GM18517 (cell line): Measurements from ENCODE around the gene FBF1.
A peak's percentile ranks its signal among the peaks of the same experiment; 100 is the strongest.

ENCODE experiments used
- ATAC-seq: cut with Tn5 transposase; IDR thresholded peaks from one replicate; pipeline ENCODE4 v1.9.1; 2021; ENCODE audit warnings: mild to moderate bottlenecking, moderate library complexity; ENCODE audit not compliant: unreplicated experiment

Gene FBF1

DNA sequence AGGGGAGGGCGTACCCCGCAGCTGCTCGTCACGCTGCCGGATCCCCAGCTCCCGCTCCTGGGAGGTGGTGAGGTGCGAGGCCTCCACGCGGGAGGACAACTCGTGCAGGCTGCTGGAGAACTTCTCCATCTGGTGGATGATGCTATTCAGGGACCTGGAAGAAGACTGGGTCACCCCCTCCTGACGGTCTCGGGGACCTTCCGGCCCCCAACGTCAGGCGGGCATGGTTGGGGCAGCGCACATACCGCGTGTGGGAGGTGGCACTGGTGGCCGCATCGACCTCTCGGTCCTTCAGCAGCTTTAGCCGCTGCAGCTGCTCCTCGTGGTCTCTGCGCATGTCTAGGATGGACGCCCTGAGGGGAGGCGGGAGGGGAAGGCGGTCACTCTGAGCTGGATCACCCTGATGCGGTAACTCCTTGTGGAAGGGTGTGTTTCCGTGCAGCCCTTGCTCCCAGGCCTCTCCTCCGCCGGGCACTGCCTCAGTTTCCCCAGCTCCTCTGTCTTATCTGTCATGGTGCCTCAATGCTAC, 22.9 kb downstream of the FBF1 start:
- ATAC-seq, result no peak

DNA sequence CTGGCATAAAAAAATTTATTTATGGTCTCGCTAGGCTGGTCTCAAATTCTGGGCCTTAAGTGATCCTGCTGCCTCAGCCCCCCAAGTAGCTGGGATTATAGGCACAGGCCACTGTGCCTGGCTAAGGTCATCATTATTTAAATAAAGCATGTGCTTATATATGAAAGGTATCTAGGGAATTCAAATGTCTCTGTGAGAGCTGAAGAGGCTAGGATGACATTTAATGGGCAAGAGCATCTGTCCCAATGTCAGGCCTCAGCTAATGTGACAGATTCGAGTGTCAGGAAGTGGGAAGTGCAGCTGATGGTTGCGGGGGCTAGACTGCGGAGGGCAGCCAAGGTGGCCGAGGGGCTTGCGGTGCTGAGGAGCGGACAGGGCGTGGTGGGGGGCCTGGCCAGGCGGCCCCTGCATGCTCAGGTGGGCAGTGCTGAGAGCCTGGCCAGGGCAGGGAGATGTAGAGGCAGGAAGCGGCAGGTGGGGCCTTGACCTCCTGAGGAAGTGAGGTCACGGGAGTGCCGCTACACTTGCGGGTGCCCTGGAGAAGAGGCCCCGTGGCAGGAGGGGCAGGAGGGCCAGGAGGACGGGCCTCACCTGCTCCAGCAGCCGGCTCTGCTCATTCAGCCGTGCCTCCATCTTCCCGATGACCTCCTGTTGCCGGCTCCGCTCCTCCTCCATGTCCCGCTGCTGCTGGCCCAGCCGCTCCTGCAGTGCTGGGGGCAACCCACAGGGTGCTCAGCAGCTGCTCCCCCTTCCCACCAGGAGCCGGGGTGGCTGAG, 23.5 kb downstream of the FBF1 start:
- ATAC-seq, result no peak

DNA sequence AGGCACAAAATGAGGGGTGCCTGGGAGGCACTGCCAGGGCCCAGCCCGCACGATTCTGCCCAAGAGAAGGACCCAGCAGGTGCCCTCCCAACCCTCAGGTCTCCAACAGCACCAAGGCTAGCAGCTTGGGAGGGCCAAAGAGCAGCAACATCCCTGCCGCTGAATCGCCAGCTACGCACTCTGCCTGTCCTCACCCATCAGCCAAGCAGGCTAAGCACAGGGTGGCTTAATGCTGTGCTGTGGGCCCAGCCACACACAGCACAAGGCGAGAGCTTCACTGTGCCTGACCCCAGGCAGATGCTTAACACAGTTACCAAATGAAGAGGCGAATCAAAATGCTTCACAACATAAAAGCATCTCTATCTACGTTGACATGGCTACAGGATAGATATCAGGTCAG, 25.6 kb downstream of the FBF1 start:
- ATAC-seq, result no peak

DNA sequence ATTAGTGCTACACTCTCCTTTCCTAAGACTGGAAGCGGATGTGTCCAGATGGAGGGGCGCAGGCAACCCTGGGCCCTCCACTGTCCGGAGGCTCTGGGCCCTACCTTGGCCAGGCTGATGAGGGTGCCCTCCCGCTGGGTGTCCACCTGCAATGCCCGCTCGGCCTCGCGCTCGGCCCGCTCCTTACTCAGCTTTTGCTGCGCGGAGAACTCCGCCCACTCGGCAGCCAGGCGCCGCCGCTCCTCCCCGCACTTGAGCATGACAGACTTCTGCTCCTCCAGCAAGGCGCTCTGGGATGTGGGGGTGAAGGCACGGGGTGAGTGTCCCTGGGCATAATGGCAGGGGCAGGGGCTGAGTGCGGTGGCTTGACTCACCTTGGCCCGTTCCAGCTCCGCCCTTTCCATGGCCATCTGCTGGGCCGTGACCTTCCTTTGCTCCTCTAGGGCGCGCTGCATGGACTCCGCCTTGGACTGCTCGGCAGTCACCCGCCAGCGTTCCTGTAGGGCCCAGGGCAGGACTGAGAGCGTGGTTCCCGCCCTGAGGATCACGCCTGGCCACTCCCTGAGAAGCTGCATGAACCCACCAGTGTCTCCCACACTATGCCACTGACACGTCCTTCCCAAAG, 26.1 kb downstream of the FBF1 start:
- ATAC-seq, result no peak

DNA sequence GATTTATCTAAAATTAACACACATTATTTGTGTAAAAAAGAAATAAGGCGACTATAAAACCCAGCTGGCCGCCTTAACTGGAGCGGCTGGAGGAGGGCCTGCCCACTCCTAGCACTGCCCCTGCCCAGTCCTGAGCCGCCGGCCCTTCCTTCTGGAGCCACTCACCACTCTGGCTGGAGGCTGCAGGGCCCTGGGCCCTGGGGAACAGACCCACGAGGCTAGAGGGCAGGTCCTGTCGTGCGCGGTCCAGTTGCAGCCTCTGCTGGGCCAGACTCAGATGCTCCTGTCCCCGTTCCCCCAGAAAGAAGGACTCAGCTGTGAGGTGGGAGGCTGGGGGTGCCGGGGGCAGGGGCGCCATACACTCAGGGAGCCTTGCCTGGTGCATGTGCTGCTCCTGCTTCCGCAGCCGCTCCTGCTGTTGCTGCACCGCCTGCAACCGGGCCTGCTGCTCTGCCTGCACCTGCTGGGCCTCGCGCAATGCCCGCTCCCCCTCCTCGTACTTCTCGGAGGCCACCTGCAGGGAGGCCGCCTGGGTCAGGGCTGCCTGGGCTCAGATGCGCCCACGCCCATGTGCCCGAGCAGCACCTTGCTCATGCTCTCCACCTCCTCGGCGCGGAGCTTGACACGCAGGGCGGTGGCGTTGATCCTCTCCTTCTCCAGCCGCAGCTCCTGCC, 27.2 kb downstream of the FBF1 start:
- ATAC-seq, result no peak

DNA sequence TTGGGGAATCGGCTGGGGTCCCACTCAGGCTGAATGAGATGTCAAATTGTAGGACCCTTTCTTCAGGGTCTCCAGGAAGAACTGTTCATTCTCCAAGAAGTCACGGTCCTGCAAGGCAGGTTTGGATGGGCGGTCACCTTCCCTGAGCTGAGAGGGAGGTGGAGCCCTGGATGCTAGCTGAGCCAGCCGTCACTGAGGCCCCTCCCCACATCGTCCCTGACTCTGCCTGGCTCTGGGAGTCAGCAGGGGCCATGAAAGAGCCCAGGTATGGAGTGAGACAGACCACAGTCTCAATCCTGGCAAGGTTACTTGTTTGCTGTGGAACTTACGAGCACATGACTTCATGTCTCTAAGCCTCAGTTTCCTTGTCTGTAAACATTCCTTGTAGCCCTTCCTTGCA, 30.1 kb downstream of the FBF1 start:
- ATAC-seq, result no peak

DNA sequence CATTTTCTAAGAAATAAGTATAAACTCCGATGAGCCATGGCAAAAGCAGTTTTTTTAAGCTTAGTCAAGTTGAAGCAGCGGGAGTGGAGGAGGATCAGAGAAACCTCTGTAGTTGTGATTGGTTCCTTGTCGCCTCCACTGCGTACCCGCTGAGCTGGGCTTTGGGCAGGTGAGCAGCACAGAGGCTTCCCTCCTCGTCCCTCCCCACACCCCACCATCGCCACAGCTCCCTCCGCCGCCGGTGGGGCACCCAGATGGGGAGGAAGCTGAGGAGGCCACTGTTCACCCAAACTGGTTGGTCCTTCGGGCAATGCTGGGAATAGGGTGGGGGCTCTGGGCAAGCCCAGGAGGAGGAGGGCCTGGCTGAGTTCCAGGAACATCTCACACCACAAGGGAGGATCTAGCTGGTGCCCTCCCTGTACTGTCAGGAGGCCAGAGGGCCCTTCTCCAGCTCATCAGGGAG, 31.0 kb downstream of the FBF1 start:
- no peak for ATAC-seq

DNA sequence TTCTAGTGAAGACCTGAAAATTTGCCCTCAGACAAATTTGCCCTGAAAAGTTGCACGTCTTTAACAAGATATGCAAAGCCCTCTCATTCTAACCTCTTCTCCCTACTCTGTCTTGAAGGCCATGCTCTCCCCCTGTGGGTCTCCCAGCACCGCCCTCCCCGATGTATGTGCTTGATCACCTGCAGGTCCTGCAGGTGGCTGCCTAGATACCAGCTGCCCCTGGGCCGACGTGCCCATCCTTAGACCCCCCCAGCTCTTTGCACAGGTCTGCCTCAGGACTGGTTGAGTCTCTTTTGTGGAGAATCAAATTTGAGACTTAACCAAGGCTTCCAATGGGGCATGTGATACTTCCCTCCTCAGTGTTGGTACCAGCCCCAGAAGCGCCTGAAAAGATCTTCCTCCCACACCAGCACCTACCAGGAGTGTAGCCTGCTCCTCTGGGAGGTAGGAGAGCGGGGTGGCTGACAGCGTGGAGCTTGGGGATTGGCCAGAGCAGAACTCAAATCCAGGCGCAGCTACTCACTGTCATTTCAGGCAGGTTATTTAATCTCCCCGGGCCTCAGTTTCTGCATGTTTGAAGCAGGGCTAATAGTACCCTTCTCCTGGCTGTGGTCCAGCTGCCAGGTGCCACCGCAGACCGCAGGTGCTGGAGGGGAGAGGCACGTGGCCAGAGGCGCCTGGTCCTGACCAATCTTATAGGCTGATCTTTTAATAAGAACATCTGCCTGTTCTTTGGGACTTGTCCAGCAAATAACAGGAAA, 31.6 kb downstream of the FBF1 start:
- ATAC-seq, result no peak

DNA sequence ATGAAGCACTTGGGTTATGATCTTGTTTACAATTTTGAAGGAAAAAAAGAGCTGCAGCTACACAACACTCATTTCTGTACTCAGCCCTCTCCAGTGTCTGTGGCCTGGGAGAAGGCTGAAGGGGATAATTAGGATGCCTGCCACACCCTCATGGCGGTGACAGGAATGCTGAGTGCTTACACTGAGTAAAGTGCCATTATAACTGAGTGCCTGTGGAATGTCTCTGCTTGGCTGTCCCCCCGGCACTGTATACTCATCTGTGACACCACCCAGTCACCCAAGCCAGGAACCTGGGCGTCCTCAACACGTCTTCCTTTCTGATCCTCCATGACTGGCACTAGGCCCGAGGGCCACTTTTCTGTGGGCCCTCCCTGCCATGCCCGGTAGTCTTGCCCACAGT, 32.6 kb downstream of the FBF1 start:
- ATAC-seq, result no peak

DNA sequence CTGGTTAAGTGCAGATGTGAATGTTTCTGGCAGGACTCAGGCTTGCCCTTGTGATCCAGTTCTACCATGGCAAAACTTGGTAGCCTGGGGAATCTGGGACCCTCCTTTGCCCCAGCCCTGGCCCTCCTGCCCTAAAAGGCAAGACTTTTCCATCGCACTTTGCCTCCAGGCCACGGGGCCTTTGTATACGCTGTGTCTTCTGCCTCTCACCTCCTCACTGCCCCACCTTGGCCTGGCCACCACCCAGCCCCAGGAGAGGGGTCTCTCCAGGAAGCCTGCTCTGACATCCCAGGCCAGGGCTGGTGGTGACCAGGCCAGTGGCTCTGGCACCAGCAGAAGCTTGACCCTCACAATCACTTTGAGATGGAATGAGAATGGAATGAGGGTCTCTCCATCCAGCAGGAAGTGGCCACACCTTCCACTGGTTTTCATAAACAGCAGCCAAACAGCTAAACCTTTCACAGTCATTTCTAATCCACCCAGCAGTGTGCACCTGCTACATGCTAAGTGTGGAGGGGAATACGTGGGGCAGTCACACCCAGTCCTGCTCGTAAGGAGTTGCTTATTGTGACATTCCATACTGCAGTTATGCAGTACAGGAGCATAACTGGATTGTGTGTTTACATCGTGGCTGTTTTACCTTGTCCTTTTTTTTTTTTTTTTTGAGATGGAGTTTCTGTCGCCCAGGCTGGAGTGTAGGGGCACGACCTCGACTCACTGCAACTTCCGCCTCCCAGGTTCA, 34.5 kb downstream of the FBF1 start:
- ATAC-seq, result no peak

DNA sequence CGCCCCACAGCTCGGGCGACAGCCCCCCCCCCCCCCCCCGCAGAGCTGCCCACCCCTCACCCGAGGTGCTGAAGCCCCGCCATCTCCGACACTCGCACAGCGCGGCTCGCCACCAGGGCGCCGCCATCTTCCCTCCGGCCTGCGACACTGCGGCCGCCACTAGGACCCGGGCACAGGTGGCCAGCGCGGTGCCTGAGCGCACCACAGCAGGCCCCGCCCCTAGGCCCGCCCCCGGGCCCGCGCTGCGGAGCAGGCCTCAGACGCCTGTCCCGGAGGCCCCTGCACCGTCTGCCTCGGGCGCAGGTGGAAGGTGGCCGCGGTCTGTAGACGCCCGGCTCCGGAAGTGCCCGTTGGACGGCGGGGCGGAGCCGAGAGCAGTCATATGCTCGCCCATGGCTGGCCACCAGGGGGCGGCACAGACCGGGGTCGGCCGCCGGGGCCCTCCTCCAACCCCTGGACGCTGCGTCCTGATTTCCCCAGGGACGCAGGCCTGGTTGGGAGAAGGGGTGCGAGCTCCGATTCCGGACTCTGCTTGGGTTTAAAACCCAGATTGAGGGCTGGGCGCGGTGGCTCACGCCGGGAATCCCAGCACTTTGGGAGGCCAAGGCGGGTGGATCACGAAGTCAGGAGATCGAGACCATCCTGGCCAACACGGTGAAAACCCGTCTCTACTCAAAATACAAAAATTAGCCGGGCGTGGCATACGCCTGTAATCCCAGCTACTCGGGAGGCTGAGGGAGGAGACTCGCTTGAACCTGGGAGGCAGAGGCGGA, 35.9 kb downstream of the FBF1 start, which contains the start of gene MRPL38:
Gene MRPL38, minus strand, starts transcription at position 136 of the 773 bp plus-strand sequence. Its CDS starts 9 bp downstream, at position 127.
- ATAC-seq, result peak; percentile 88

DNA sequence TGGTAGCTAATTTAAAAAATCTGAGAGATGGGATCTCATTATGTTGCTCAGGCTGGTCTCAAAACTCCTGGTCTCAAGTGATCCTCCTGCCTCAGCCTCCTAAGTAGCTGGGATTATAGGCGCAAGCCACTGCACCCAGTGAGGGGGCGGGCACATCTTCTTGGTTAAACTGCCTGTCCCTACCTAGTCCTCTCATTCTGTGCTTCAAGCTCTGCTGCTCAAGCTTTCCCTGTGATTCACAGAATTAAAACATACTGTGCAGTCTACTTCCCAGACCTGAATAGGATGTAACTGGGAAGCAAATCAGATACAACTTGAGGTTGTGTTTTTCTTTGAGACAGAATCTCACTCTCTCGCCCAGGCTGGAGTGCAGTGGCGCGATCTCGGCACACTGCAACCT, 38.4 kb downstream of the FBF1 start:
- no peak for ATAC-seq

DNA sequence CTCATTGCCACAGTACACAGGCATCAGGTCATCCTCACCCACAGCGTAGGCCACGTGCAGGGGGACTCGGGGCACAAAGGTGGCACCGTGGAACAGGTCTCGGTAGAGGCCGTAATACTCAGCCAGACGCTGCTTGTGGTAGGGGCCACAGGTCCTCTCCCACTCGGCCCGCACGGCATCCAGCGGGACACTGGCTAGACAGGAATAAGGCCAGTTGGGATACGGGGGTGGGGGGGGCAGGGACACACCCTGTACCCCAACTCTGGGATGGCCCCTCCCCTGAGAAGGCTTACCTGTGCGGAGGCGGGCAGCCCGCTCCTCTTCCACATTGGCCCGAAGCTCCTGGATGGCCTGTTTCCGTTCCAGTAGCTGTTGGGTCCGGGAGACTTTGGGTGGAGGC, 39.1 kb downstream of the FBF1 start:
- no peak for ATAC-seq

DNA sequence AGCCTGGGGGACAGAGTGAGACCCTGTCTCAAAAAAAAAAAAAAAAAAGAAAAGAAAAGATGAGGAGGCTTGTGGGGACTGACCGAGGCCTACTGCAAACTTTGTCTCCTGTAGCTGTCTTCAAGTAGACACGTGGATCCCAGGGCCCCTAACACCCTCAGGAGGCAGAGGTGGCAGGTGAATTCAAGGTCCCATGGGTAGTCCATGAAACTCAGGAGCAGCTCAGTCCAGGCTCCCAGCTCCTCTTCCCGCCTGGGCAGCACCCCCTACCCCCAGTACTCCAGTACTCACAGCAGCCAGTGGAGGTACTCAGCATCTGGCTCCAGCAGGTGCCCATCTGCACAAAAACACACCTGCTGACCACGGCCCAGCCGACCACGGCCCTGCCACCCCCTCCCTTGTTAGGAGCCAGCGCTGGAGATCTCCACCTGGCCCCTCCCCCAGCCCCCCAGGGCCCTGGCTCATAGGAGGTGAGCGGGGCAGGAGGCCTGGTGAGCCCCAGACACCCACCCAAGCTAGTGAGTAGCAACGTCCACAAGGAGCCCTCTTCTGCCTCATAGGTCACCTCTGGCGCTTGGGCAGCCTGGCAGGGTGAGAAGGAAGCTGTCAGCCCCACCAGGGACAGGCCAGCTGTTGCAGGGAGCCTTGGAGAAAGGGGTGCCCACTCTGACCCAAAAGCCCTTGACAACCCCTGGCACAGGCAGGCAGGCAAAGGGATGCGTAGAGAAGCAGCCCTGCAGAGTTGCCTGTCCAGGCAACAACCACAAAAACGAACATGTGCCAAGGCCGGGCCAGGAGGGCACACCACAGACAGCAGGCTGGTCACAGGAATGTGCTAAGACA, 39.9 kb downstream of the FBF1 start:
- no peak for ATAC-seq

DNA sequence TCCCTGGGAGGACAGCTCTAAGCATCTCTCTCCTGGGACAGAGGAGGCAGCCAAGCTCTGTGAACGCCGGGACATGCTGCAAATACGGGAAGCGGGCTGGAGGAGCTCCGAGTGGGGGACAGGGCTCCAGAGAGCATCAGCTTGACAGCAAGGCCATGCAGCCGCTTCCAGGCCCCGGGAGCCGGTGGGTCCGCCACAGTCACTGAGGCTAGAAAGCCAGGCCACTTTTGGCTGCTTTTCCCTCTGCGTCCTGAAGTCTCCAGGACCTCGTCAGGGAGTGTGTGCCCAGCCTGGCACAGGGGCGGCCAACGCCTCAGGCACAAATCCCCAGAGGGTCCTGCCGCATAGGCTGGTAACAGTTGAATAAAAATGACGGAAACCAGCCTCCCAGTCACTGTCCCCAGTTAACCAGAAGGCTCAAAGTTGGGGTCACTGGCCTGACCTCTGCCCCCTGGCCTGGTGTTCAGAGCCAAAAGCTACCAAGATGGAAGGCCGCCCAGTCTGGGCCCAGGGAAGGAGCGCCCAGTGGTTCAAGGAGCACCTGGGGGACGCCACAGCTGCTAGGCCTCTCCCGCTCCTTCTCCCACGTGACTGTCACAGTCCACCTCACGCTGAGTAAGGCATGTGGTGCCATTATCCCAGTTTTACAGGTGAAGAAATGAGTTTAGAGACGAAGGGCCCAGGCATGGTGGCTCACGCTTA, 40.9 kb downstream of the FBF1 start:
- no peak for ATAC-seq

DNA sequence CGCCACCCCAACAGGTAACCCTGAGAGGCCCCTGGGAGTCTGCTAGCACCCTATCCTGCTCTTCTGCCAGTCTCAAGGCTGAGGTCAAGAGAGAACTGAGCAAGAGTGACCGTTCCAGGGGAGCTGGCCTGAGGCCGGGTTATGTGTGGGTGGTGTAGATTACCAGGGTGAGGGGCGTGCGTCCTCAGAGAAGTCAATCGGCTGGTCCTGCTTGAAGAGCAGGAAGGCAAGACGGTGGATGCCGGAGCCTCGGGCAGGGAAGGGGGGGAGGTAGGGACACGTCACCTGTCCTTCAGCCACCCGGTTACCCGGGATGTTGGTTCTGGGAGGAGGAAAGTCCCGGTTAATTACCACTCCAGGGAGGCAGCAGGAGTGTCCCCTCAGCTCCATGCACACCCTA, 41.5 kb downstream of the FBF1 start:
- no peak for ATAC-seq

DNA sequence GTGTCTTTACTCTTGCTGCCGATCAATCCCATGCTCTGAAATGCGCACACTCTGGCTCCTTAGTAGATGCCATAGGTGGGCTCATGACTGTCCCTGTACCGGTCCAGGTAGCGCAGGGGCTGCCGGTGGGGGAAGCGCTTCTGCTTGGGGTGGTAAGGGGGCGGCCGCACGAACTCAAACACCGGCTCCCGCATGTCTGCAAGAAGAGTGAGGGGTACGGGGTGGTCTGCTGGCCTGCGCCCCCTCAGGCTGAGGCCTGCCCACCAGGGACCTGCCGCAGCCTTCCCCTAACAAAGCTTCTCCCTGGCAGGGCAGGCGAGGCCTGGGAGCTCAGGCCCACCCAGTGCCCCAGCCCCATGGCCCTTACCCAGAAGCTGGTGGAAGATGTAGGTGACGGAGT, 42.1 kb downstream of the FBF1 start:
- no peak for ATAC-seq

DNA sequence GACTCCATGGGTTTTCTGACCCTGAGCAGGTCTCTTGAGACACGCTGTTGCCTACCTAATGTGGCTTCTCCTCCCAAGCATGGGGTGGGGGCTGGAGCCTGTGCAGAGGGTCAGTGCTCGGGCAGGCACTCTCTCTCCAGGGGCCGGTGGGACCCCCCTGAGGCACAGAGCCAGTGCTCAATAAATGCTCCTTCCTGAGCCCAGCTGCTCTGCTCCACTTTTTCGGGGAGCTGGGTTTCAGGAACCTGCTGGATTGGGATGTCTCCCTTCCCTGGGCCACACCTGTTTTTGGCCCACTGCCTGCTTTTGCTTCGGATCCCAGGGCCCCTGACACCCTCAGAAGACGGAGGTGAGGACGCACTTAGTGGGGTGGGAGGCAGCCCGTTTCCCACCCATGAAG, 42.8 kb downstream of the FBF1 start:
- no peak for ATAC-seq
